Endothelial cell of umbilical vein (primary cell): ENCODE data around the gene FBXL13. TPM values are rescaled to one million over a fixed set of nuclear protein-coding genes. Genes with fewer than 3 reads are reported as not detected.

Experiments
- BruUV-seq: library from RNA; stranded (reverse); fragments of 400-500 nt; replicated peaks from 2 replicates; lab custom pipeline; 2021; lab: Mats Ljungman, UMichigan
- CTCF ChIA-PET: fragments of 300-600, 350-600 bp; sonication (Branson Sonifier 250); formaldehyde crosslinking; loops from one replicate; lab custom pipeline; 2021; ENCODE audit warnings: antibody characterized with exemption, inconsistent platforms; lab: Charles Lee
- POLR2A ChIA-PET: fragments of 300-600, 350-600 bp; sonication (Branson Sonifier 250); formaldehyde crosslinking; loops from one replicate; lab custom pipeline; 2021; ENCODE audit warnings: antibody characterized with exemption, inconsistent platforms; lab: Charles Lee
- DNase-seq: peaks from one replicate; pipeline ENCODE4 v3.0.0-alpha.2; 2011; ENCODE audit warnings: low read depth, low spot score
- FAIRE-seq: peaks from 2 replicates; lab custom pipeline; 2011; peaks lifted over from hg19 to GRCh38; lab: Jason Lieb, UNC
- H2AFZ ChIP-seq: 2 replicates; pipeline ENCODE4 v1.6.0; 2012; ENCODE audit warnings: low read depth, low read length, control low read depth, inconsistent platforms
- H3K27ac ChIP-seq: 2 replicates; pipeline ENCODE4 v1.5.1; 2011; ENCODE audit warnings: low read depth, mild to moderate bottlenecking, control low read depth, low read length, moderate library complexity; ENCODE audit not compliant: insufficient read depth
- H3K27me3 ChIP-seq, 2 experiments: 2 replicates each; pipeline versions ENCODE4 v1.6.0 to v1.6.1; 2011; ENCODE audit warnings: low read length in 2 of 2, mixed read lengths in 1 of 2; ENCODE audit not compliant: control insufficient read depth in 2 of 2, insufficient read depth in 2 of 2
- H3K36me3 ChIP-seq, 2 experiments: 2 replicates in 1 of 2; 3 replicates in 1 of 2; pipeline ENCODE4 v1.5.1; 2011; ENCODE audit warnings: low read length in 2 of 2, mild to moderate bottlenecking in 1 of 2, moderate library complexity in 1 of 2; ENCODE audit not compliant: control insufficient read depth in 2 of 2, insufficient read depth in 2 of 2; ENCODE audit errors: extremely low read depth in 1 of 2
- H3K4me1 ChIP-seq: 3 replicates; pipeline ENCODE4 v1.5.1; 2011; ENCODE audit warnings: mild to moderate bottlenecking, low read length; ENCODE audit not compliant: control insufficient read depth, insufficient read depth; ENCODE audit errors: extremely low read depth
- H3K4me2 ChIP-seq: 2 replicates; pipeline ENCODE4 v1.6.1; 2011; ENCODE audit warnings: low read length, control low read depth, mixed read lengths; ENCODE audit not compliant: insufficient read depth
- H3K4me3 ChIP-seq, 3 experiments: fragments of 200-600 bp in 1 of 3; sonication (generic), shearing (Covaris generic) in 1 of 3; replicated peaks in 1 of 3; 2 replicates each; pipeline ENCODE4 v1.5.1; 2011 to 2016; ENCODE audit warnings: control low read depth in 3 of 3, low read length in 3 of 3, mild to moderate bottlenecking in 2 of 3, inconsistent platforms in 1 of 3, low read depth in 1 of 3, moderate library complexity in 1 of 3; ENCODE audit not compliant: insufficient read depth in 1 of 3
- H3K79me2 ChIP-seq: 2 replicates; pipeline ENCODE4 v1.6.0; 2012; ENCODE audit warnings: low read length, inconsistent platforms; ENCODE audit not compliant: control insufficient read depth, insufficient read depth
- H3K9ac ChIP-seq: replicated peaks from 2 replicates; pipeline ENCODE3; 2011; ENCODE audit warnings: low read length, control low read depth; ENCODE audit not compliant: insufficient read depth; ENCODE audit errors: extremely low read depth
- H3K9me1 ChIP-seq: replicated peaks from 3 replicates; pipeline ENCODE4 v1.6.0; 2011; ENCODE audit warnings: mild to moderate bottlenecking, low read length; ENCODE audit not compliant: control insufficient read depth, insufficient read depth; ENCODE audit errors: extremely low read depth
- H3K9me3 ChIP-seq: replicated peaks from 2 replicates; pipeline ENCODE4 v1.5.1; 2012; ENCODE audit warnings: low read length, inconsistent platforms; ENCODE audit not compliant: control insufficient read depth, insufficient read depth
- H4K20me1 ChIP-seq: replicated peaks from 2 replicates; pipeline ENCODE3; 2011; ENCODE audit warnings: mild to moderate bottlenecking, low read length; ENCODE audit not compliant: control insufficient read depth, insufficient read depth; ENCODE audit errors: extremely low read depth
- CTCF ChIP-seq, 2 donors: IDR thresholded peaks; 1 replicate in 1 of 2; 2 replicates in 1 of 2; pipeline ENCODE4 v1.5.1; 2011; ENCODE audit warnings: low read length in 2 of 2, mild to moderate bottlenecking in 2 of 2, moderate library complexity in 2 of 2, control low read depth in 1 of 2, inconsistent platforms in 1 of 2, low read depth in 1 of 2; ENCODE audit not compliant: insufficient read depth in 1 of 2; ENCODE audit errors: extremely low read depth in 1 of 2
- EZH2 ChIP-seq: IDR thresholded peaks from 2 replicates; pipeline ENCODE4 v1.6.1; 2012; ENCODE audit warnings: borderline replicate concordance, low read depth, mild to moderate bottlenecking, moderate library complexity, low read length, inconsistent platforms; ENCODE audit not compliant: severe bottlenecking
- JUN ChIP-seq: IDR thresholded peaks from 2 replicates; pipeline ENCODE4 v1.6.1; 2011; ENCODE audit warnings: borderline replicate concordance, low read depth; ENCODE audit not compliant: insufficient read length, insufficient read depth
- MAX ChIP-seq: IDR thresholded peaks from 2 replicates; pipeline ENCODE4 v1.6.1; 2011; ENCODE audit not compliant: insufficient read depth, insufficient read length
- POLR2A ChIP-seq: IDR thresholded peaks from 2 replicates; pipeline ENCODE4 v1.6.1; 2012; ENCODE audit warnings: low read depth, mild to moderate bottlenecking, control low read depth, low read length
- POLR2AphosphoS5 ChIP-seq: IDR thresholded peaks from 2 replicates; pipeline ENCODE4 v1.6.1; 2012; ENCODE audit warnings: low read depth, mild to moderate bottlenecking, control low read depth, low read length, moderate library complexity; ENCODE audit not compliant: insufficient read depth
- dilution Hi-C: fragments of 300-500 bp; cut with MboI; formaldehyde crosslinking; loops from one replicate; pipeline ENCODE4 v1.15.0; 2019; ENCODE audit warnings: low sequenced_read_pairs; ENCODE audit not compliant: extremely low pct_ligation_motif_present
- intact Hi-C: fragments of 100-400 bp; cut with micrococcal nuclease; formaldehyde crosslinking; loops from one replicate; pipeline ENCODE4 v1.10.0; 2022
- polyA plus RNA-seq, 4 experiments: library from polyadenylated mRNA; depleted of rRNA in 3 of 4; stranded (reverse) in 3 of 4; unstranded in 1 of 4; fragments of >200 nt; gene quantifications; 2 replicates each; pipeline versions ENCODE4 v1.2.1 to v1.2.3, GENCODE V29; 2011 to 2012; ENCODE audit warnings: missing spikeins in 1 of 4
- total RNA-seq: library from RNA; stranded (reverse); gene quantifications from 2 replicates; pipeline ENCODE4 v1.2.3, GENCODE V29; 2021

FBXL13 gene
- total and polyA plus RNA-seq, 2 donors (not counting 3 experiments of a cell fraction or from before 2014, with no cell fraction given): 3.9 to 4.6 TPM

GRCh38 chr7:103065667-103066066 is 8.9 kb downstream of the FBXL13 start:
- ChIA-PET CTCF (interaction anchor here (0.6 to 2.0 kb wide), 10 partner anchors 9 to 317 kb away, joined by 3 to 45 read pairs (median 4); partner anchors contain the start of genes ARMC10, FAM185A and FBXL13), POLR2A (interaction anchor here (0.7 kb wide), 1 partner anchor 9 kb away, joined by 3 read pairs; the partner anchor contains the start of genes ARMC10 and FBXL13)
- H4K20me1 ChIP-seq: no peaks in the 10 kb centered on the region
- peaks cover 8% of the 10 kb centered on the region for H3K4me1 ChIP-seq
- H3K79me2 ChIP-seq: no peaks in the 10 kb centered on the region
- TF ChIP-seq CTCF (IDR thresholded peaks at IDR 0.05; ENCODE audit: extremely low read depth in 1 of 2, insufficient read depth in 1 of 2, low read depth in 1 of 2, low read length in 2 of 2) (peak; percentile 77 to 79), POLR2A (no peak), POLR2AphosphoS5 (no peak), EZH2 (no peak), MAX (no peak)
- no peak overlapping the region for H3K9ac ChIP-seq
- H2AFZ ChIP-seq: peak overlapping the region; percentile 71
- FAIRE-seq (peak; percentile 76), DNase-seq (peak; percentile 51)
- no peak overlapping the region for H3K27ac ChIP-seq
- intact Hi-C loops: no loop called here
- H3K4me3 ChIP-seq: no peak overlapping the region
- no peaks in the 10 kb centered on the region for H3K9me1 ChIP-seq
- H3K4me2 ChIP-seq: no peak overlapping the region
- H3K36me3 ChIP-seq: no peaks in the 10 kb centered on the region
- H3K27me3 ChIP-seq: no peaks in the 10 kb centered on the region
- H3K9me3 ChIP-seq: no peaks in the 10 kb centered on the region
- BruUV-seq: no TSS peak
- dilution Hi-C loops: no loop called here

GRCh38 chr7:103063895-103064294 is 10.7 kb downstream of the FBXL13 start:
- no peak for FAIRE-seq
- Histone ChIP-seq H3K4me2 (no peak overlapping the region), H4K20me1 (no peaks in the 10 kb centered on the region), H2AFZ (no peak overlapping the region), H3K27me3 (no peaks in the 10 kb centered on the region), H3K9me3 (no peaks in the 10 kb centered on the region), H3K4me1 (peaks cover 8% of the 10 kb centered on the region), H3K79me2 (no peaks in the 10 kb centered on the region), H3K9me1 (no peaks in the 10 kb centered on the region), H3K27ac (no peak overlapping the region), H3K9ac (no peak overlapping the region), H3K36me3 (no peaks in the 10 kb centered on the region), H3K4me3 (no peak overlapping the region)
- TF ChIP-seq JUN: no peak
- no peak for DNase-seq
- ChIA-PET POLR2A (no interaction called here), CTCF (no interaction called here)
- intact Hi-C loops (loop anchor here (2.0 to 5.0 kb wide), 2 partner anchors 92 to 305 kb away; no protein-coding TSS in a partner anchor), dilution Hi-C loops (no loop called here)
- BruUV-seq: no TSS peak
